ENCODE results near the gene JPT1.
"Not testable (repeated sequence)": the region's sequence is repeated elsewhere in the genome, so short reads cannot be mapped to it uniquely, and the experiment has no call there.

JPT1 gene

GRCh38 chr17:75154195-75155106, at the start of gene JPT1:
JPT1 (minus strand) TSS chr17:75154512; CDS start chr17:75154397, 115 bp downstream.
- DNase-seq (ENCODE audit: low read depth, low spot score), result peak; percentile 97

- DNase-seq (ENCODE audit: low read depth, low spot score), result no peak
These were observed 45.7 kb upstream of the JPT1 start for GRCh38 chr17:75199886-75200618.

- DNase-seq (ENCODE audit: low read depth, low spot score), result no peak
These were observed 40.6 kb upstream of the JPT1 start for GRCh38 chr17:75194879-75195278.

- DNase-seq (ENCODE audit: low read depth, low spot score), result no peak
These were observed 37.3 kb upstream of the JPT1 start for GRCh38 chr17:75191584-75191983.

GRCh38 chr17:75188614-75189013, 34.3 kb upstream of the JPT1 start:
- no peak for DNase-seq (ENCODE audit: low read depth, low spot score)

GRCh38 chr17:75183999-75184884, 29.9 kb upstream of the JPT1 start:
- DNase-seq (ENCODE audit: low read depth, low spot score), result no peak

GRCh38 chr17:75182569-75183436, 28.5 kb upstream of the JPT1 start, which contains the start of gene SUMO2:
SUMO2 (minus strand) TSS chr17:75182959; CDS start chr17:75182834, 125 bp downstream.
- DNase-seq (ENCODE audit: low read depth, low spot score), result peak; percentile 88

- DNase-seq (ENCODE audit: low read depth, low spot score), result no peak
These were observed 27.9 kb upstream of the JPT1 start for GRCh38 chr17:75182319-75182568.

- no peak for DNase-seq (ENCODE audit: low read depth, low spot score)
These were observed 27.5 kb upstream of the JPT1 start for GRCh38 chr17:75181608-75182318.

GRCh38 chr17:75181110-75181509, 26.8 kb upstream of the JPT1 start:
- no peak for DNase-seq (ENCODE audit: low read depth, low spot score)

GRCh38 chr17:75178453-75178852, 24.1 kb upstream of the JPT1 start:
- no peak for DNase-seq (ENCODE audit: low read depth, low spot score)

GRCh38 chr17:75176625-75177024, 22.3 kb upstream of the JPT1 start:
- DNase-seq (ENCODE audit: low read depth, low spot score), result no peak

GRCh38 chr17:75174996-75175395, 20.7 kb upstream of the JPT1 start:
- no peak for DNase-seq (ENCODE audit: low read depth, low spot score)

GRCh38 chr17:75173526-75173925, 19.2 kb upstream of the JPT1 start:
- no peak for DNase-seq (ENCODE audit: low read depth, low spot score)

GRCh38 chr17:75168998-75169397, 14.7 kb upstream of the JPT1 start:
- DNase-seq (ENCODE audit: low read depth, low spot score), result no peak

- DNase-seq (ENCODE audit: low read depth, low spot score), result not testable (repeated sequence)
These were observed 10.3 kb upstream of the JPT1 start for GRCh38 chr17:75164606-75165005.

- DNase-seq (ENCODE audit: low read depth, low spot score), result no peak
These were observed 8.8 kb upstream of the JPT1 start for GRCh38 chr17:75163074-75163473.

- no peak for DNase-seq (ENCODE audit: low read depth, low spot score)
These were observed 5.9 kb upstream of the JPT1 start for GRCh38 chr17:75160211-75160610.

- DNase-seq (ENCODE audit: low read depth, low spot score), result no peak
These were observed 5.1 kb upstream of the JPT1 start for GRCh38 chr17:75159196-75160031.
